Stomach (tissue), 19 donors: ENCODE results near the gene CCDC160. TPM values are rescaled to one million over a fixed set of nuclear protein-coding genes. Genes with fewer than 3 reads are reported as not detected.

Experiments
- DNase-seq, 2 donors: peaks; one replicate each; pipeline versions ENCODE4 v3.0.0 to v3.0.0-alpha.2; 2013 to 2019
- H3K27ac ChIP-seq, 5 donors: fragments of 200-600 bp in 4 of 5; sonication (generic) in 4 of 5; one replicate each; pipeline ENCODE4 v1.5.1; 2013 to 2019; ENCODE audit warnings: mild to moderate bottlenecking in 1 of 5, moderate library complexity in 1 of 5
- H3K27me3 ChIP-seq, 3 donors: fragments of 200-600 bp; sonication (generic); one replicate each; pipeline ENCODE4 v1.5.1; 2017 to 2019; ENCODE audit warnings: mixed run types in 1 of 3
- H3K36me3 ChIP-seq, 4 donors: fragments of 200-600 bp; sonication (generic); 1 replicate in 3 of 4; 2 replicates in 1 of 4; pipeline ENCODE4 v1.5.1; 2016 to 2019
- H3K4me1 ChIP-seq, 4 donors: fragments of 200-600 bp; sonication (generic); one replicate each; pipeline ENCODE4 v1.5.1; 2016 to 2019
- H3K4me3 ChIP-seq, 4 donors: fragments of 200-600 bp; sonication (generic) in 3 of 4; one replicate each; pipeline ENCODE4 v1.5.1; 2016 to 2019; ENCODE audit warnings: mild to moderate bottlenecking in 1 of 4
- H3K9me3 ChIP-seq, 4 donors: fragments of 200-600 bp; sonication (generic); one replicate each; pipeline ENCODE4 v1.5.1; 2016 to 2019
- EP300 ChIP-seq: sonication (generic); formaldehyde crosslinking; IDR thresholded peaks from one replicate; pipeline ENCODE4 v1.6.1; 2017; ENCODE audit warnings: antibody characterized with exemption
- POLR2A ChIP-seq, 4 donors: fragments of 450-650 bp; IDR thresholded peaks; one replicate each; pipeline ENCODE4 v1.6.1; 2016; ENCODE audit warnings: antibody characterized with exemption in 4 of 4, control low read depth in 2 of 4, mild to moderate bottlenecking in 1 of 4, moderate library complexity in 1 of 4
- POLR2AphosphoS5 ChIP-seq, 3 donors: sonication (generic); formaldehyde crosslinking; IDR thresholded peaks; one replicate each; pipeline ENCODE4 v1.6.1; 2016; ENCODE audit warnings: antibody characterized with exemption in 3 of 3
- whole genome bisulfite sequencing, 5 donors: extraction: QIAGEN DNeasy Blood & Tissue Kit in 3 of 5; methylation state at CpG; one replicate each; pipeline versions ENCODE4 v1.1.5 to v1.1.7; 2013 to 2018; 5-methylcytosine and 5-hydroxymethylcytosine counted together
- intact Hi-C: fragments of 100-400 bp; cut with DNase I; formaldehyde crosslinking; loops from one replicate; pipeline ENCODE4 v1.15.1; 2023; ENCODE audit warnings: low total_unique reads
- long read RNA-seq, 10 donors: transcript quantifications; one replicate each; lab custom pipeline, GENCODE V29; 2026
- polyA plus RNA-seq, 3 donors: library from polyadenylated mRNA; stranded (reverse); fragments of 200-250 nt; gene quantifications; one replicate each; pipeline ENCODE4 v1.2.3, GENCODE V29; 2013
- total RNA-seq, 5 donors: library from RNA; depleted of rRNA; stranded (reverse); fragments of >200 nt; gene quantifications; one replicate each; pipeline versions ENCODE4 v1.1.0 to v1.2.3, GENCODE V29; 2014 to 2016
- TF ChIP-seq, protein P1 (sequence below), 7 experiments: fragments of 450-650 bp in 4 of 7; fragments of 200-600 bp in 3 of 7; sonication (generic) in 3 of 7; IDR thresholded peaks; one replicate each; pipeline ENCODE4 v1.5.1; 2016 to 2019; ENCODE audit warnings: antibody characterized with exemption in 7 of 7, control low read depth in 2 of 7, mild to moderate bottlenecking in 1 of 7
- donor health status: healthy with polysubstance abuse.
- donor health status: Bipolar disorder and iron deficiency.
- donor health status: healthy.

The CCDC160 gene
- 1 to 10 TPM in 1 of 5 donors, not detected in 4; 1.2 TPM for total RNA-seq
- under 1 TPM; 0.53 to 0.62 (median 0.61) TPM for polyA plus RNA-seq
- long read RNA-seq, donor 1, partial matches to known transcripts = 0 of 1 reads
- long read RNA-seq, donor 1, other reads (novel, unspliced or antisense) = 0 of 1 reads
- long read RNA-seq, donor 2 = 0 reads
- long read RNA-seq, donor 3 = 0 reads
- long read RNA-seq, donor 4 = 0 reads
- long read RNA-seq, donor 5 = 0 reads
- long read RNA-seq, donor 6 = 0 reads
- long read RNA-seq, donor 7, partial matches to known transcripts = 0 of 1 reads
- long read RNA-seq, donor 7, other reads (novel, unspliced or antisense) = 0 of 1 reads
- long read RNA-seq, donor 8 = 0 reads
- long read RNA-seq, donor 9 = 0 reads
- long read RNA-seq, donor 10 = 0 reads

DNA sequence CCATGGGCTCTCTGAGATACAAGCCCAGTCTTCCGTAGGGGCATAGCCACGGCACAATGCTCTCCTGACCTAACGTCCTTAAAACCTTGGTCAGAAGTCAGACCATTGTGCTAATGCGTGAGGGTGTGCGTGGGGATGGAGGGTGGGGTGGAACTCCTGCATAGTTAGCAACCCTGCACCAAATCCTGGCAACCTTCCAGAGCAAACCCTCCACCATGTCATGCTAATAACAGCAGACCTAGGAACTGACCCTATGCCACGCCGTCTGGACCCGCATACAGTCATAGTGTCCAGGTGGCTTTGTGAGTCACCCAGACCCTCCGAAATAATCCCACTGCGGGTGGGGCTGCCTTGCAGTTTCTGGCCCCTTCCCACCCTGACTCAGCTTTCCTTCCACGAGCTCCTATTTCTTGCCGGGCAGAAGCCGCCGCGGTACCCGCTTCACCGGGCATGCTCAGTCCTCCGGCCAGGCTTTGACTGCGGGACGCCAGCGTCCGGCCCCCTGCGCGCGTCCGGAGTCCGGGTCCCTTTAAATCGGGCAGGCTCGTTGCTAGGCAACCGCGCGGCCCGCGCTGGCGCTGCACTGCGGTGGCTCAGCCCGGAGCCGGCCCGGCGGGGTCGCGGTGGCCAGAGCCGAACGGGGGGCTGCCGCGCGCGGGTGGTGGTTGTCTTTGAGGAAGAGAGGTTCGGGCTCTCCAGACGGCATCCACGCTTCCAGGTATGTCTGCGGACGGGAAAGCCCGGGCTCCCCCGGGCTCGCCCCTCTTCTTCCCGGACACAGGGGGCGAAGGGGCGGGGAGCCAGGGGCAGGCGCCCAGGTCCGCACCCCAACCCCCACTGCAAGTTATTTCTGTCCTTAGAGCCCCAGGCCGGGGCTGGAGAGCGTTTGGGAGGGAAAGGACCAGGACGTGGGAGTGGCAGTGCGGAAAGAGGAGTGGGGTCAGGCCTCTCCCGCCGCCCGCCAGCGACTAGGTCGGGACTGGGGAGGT, at the start of gene CCDC160:
TSS of gene CCDC160 (plus strand) at position 557 of the 989 bp plus-strand sequence. CDS start 7,619 bp downstream, outside the sequence.
- TF ChIP-seq POLR2AphosphoS5 (IDR thresholded peaks at IDR 0.05) (no peak), POLR2A (IDR thresholded peaks at IDR 0.05) (no peak), EP300 (no peak)
- TF ChIP-seq, protein P1, sequence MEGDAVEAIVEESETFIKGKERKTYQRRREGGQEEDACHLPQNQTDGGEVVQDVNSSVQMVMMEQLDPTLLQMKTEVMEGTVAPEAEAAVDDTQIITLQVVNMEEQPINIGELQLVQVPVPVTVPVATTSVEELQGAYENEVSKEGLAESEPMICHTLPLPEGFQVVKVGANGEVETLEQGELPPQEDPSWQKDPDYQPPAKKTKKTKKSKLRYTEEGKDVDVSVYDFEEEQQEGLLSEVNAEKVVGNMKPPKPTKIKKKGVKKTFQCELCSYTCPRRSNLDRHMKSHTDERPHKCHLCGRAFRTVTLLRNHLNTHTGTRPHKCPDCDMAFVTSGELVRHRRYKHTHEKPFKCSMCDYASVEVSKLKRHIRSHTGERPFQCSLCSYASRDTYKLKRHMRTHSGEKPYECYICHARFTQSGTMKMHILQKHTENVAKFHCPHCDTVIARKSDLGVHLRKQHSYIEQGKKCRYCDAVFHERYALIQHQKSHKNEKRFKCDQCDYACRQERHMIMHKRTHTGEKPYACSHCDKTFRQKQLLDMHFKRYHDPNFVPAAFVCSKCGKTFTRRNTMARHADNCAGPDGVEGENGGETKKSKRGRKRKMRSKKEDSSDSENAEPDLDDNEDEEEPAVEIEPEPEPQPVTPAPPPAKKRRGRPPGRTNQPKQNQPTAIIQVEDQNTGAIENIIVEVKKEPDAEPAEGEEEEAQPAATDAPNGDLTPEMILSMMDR (IDR thresholded peaks at IDR 0.05) = no peak
- peak; percentile 73 to 77 for DNase-seq
- intact Hi-C loops = no loop called here
- H3K36me3 ChIP-seq = no peaks in the 10 kb centered on the region
- peaks cover 0 to 6% (median 2%) of the 10 kb centered on the region in 4 donors for H3K4me1 ChIP-seq
- WGBS, 5 donors = 5 to 52% (median 29%) methylated on average over 10 to 62 of the region's 70 CpGs
- H3K27ac ChIP-seq = peak within 1 kb of the TSS in 2 of 5 donors; percentile 12 to 49
- H3K27me3 ChIP-seq = peaks cover 0 to 10% (median 9%) of the 10 kb centered on the region in 3 donors
- H3K4me3 ChIP-seq = peak within 1 kb of the TSS; percentile 50 to 77 (median 58)
- H3K9me3 ChIP-seq = no peaks in the 10 kb centered on the region

DNA sequence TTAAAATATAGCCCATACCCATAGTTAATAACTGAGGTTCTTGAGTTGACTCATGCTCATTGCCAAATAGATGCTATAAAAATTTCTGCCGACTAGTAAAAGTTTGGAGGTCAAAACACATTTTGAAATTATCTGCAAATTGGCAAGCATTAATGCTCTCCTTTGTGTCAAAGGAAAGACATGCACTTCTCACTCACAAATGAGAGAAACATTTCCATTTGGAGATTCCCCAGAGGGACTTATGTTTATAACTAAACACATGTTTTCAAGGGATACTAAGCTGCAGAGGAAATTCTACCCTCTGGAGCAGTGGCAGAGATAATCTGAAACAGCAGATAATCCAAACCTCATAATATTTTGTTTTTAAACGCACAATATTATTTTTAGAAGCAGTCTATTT, 45.7 kb upstream of the CCDC160 start:
- 49 to 55% (median 54%) methylated on average over 2 of the region's 2 CpGs for WGBS, 5 donors
- H3K9me3 ChIP-seq = no peaks in the 10 kb centered on the region
- TF ChIP-seq, protein P1 (IDR thresholded peaks at IDR 0.05) = no peak
- TF ChIP-seq EP300 = no peak
- no peak for TF ChIP-seq POLR2A (IDR thresholded peaks at IDR 0.05)
- TF ChIP-seq POLR2AphosphoS5 (IDR thresholded peaks at IDR 0.05) = no peak
- H3K27me3 ChIP-seq = peaks cover 0 to 7% (median 0%) of the 10 kb centered on the region in 3 donors
- no peaks in the 10 kb centered on the region for H3K36me3 ChIP-seq
- intact Hi-C loops = no loop called here
- H3K4me3 ChIP-seq = no peak overlapping the region
- no peaks in the 10 kb centered on the region for H3K4me1 ChIP-seq
- DNase-seq = no peak
- no peak overlapping the region for H3K27ac ChIP-seq

DNA sequence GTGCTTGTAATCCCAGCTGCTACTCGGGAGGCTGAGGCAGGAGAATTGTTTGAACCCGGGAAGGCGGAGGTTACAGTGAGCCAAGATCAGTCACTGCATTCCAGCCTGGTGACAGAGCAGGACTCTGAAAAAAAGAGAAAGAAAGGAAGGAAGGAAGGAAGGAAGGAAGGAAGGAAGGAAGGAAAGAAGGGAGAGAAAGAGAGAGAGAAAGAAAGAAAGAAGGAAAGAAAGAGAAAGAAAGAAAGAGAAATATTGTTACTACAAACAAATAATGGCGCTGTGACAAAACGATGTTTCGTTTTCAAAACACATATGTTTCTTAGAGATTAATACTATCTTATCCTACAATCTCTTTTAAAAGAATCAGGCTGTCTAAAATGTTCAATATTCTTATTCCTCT, 42.1 kb upstream of the CCDC160 start:
- H3K9me3 ChIP-seq = peaks cover 0 to 5% (median 0%) of the 10 kb centered on the region in 4 donors
- 68 to 93% (median 88%) methylated on average over 6 of the region's 6 CpGs for WGBS, 5 donors
- no peak for DNase-seq
- intact Hi-C loops = no loop called here
- TF ChIP-seq, protein P1 (IDR thresholded peaks at IDR 0.05) = no peak
- no peak for TF ChIP-seq EP300
- no peak for TF ChIP-seq POLR2AphosphoS5 (IDR thresholded peaks at IDR 0.05)
- no peak for TF ChIP-seq POLR2A (IDR thresholded peaks at IDR 0.05)
- H3K27ac ChIP-seq = no peak overlapping the region
- no peaks in the 10 kb centered on the region for H3K36me3 ChIP-seq
- H3K4me1 ChIP-seq = no peaks in the 10 kb centered on the region
- no peak overlapping the region for H3K4me3 ChIP-seq
- peaks cover 0 to 4% (median 0%) of the 10 kb centered on the region in 3 donors for H3K27me3 ChIP-seq

DNA sequence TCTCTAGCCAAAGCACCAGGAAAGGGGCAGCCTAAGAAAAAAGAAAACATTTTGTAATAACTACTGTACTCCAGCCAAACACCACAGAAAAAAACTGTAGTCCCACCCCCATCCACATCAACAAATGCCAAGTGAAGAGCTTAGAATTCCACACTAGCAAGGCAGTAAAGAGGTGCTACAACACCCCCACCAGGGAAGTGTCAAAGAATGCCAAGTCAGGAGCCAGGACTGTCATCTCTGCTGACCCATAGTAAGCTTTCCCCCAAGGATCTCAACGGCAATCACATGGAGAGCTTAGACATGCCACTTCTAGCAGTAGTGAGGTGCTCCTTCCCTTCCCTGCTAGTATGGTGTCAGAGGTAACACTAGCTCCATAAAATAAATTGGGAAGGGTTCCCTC, 34.4 kb upstream of the CCDC160 start:
- intact Hi-C loops = no loop called here
- Histone ChIP-seq H3K27ac (no peak overlapping the region), H3K4me3 (no peak overlapping the region), H3K27me3 (no peaks in the 10 kb centered on the region), H3K9me3 (peaks cover 0 to under 1% (median 0%) of the 10 kb centered on the region in 4 donors), H3K4me1 (no peaks in the 10 kb centered on the region), H3K36me3 (no peaks in the 10 kb centered on the region)
- TF ChIP-seq, protein P1 (IDR thresholded peaks at IDR 0.05) = no peak
- TF ChIP-seq POLR2A (IDR thresholded peaks at IDR 0.05) (no peak), EP300 (no peak), POLR2AphosphoS5 (IDR thresholded peaks at IDR 0.05) (no peak)
- DNase-seq = no peak
- WGBS, 5 donors = 30 to 82% (median 54%) methylated on average over 1 of the region's 1 CpG
